CD4-positive, alpha-beta T cell treated with Interleukin-17A for 4 hours (primary cell): ENCODE results near the gene LATS2.
"Not testable (repeated sequence)": the region's sequence is repeated elsewhere in the genome, so short reads cannot be mapped to it uniquely, and the experiment has no call there.

ENCODE experiments used
- DNase-seq: peaks from one replicate; pipeline ENCODE4 v3.0.0-alpha.2; 2020; ENCODE audit warnings: mixed read lengths

The LATS2 gene

GRCh38 chr13:20989656-20990321 is 71.6 kb downstream of the LATS2 start:
- DNase-seq: no peak

- DNase-seq: no peak
These were observed 72.3 kb downstream of the LATS2 start for GRCh38 chr13:20988909-20989655.

GRCh38 chr13:20988033-20988908 is 73.1 kb downstream of the LATS2 start:
- DNase-seq: no peak

- no peak for DNase-seq
These were observed 73.8 kb downstream of the LATS2 start for GRCh38 chr13:20987599-20987998.

- DNase-seq: no peak
These were observed 76.5 kb downstream of the LATS2 start for GRCh38 chr13:20984879-20985278.

GRCh38 chr13:20983386-20983785 is 78.0 kb downstream of the LATS2 start:
- DNase-seq: no peak

- no peak for DNase-seq
These were observed 79.9 kb downstream of the LATS2 start for GRCh38 chr13:20981370-20982095.

- no peak for DNase-seq
These were observed 80.5 kb downstream of the LATS2 start for GRCh38 chr13:20980899-20981298.

- no peak for DNase-seq
These were observed 81.0 kb downstream of the LATS2 start for GRCh38 chr13:20980430-20980829.

- no peak for DNase-seq
These were observed 84.0 kb downstream of the LATS2 start for GRCh38 chr13:20977394-20977793.

- no peak for DNase-seq
These were observed 86.3 kb downstream of the LATS2 start for GRCh38 chr13:20974981-20975585.

- no peak for DNase-seq
These were observed 87.4 kb downstream of the LATS2 start for GRCh38 chr13:20973886-20974425.

GRCh38 chr13:20972731-20973130 is 88.7 kb downstream of the LATS2 start:
- DNase-seq: no peak

- DNase-seq: no peak
These were observed 92.2 kb downstream of the LATS2 start for GRCh38 chr13:20969182-20969581.

GRCh38 chr13:20968745-20969144 is 92.6 kb downstream of the LATS2 start:
- no peak for DNase-seq

- no peak for DNase-seq
These were observed 94.0 kb downstream of the LATS2 start for GRCh38 chr13:20967340-20967739.

- DNase-seq: no peak
These were observed 96.5 kb downstream of the LATS2 start for GRCh38 chr13:20964904-20965303.

- DNase-seq: not testable (repeated sequence)
These were observed 99.7 kb downstream of the LATS2 start for GRCh38 chr13:20961663-20962062.

- DNase-seq: no peak
These were observed 100.6 kb downstream of the LATS2 start for GRCh38 chr13:20960663-20961309.

- DNase-seq: not testable (repeated sequence)
These were observed 104.3 kb downstream of the LATS2 start for GRCh38 chr13:20957049-20957620.

- no peak for DNase-seq
These were observed 105.9 kb downstream of the LATS2 start for GRCh38 chr13:20955496-20955895.
